ENCODE measurements around the gene KRT36. TPM values are rescaled to one million over a fixed set of nuclear protein-coding genes. Genes with fewer than 3 reads are reported as not detected.
A peak's percentile ranks its signal among the peaks of the same experiment; 100 is the strongest.

The KRT36 gene
- polyA plus RNA-seq, 1 donor (not counting 4 experiments of a cell fraction or from before 2014, with no cell fraction given), result not detected

GRCh38 chr17:41464173-41464572, 25.5 kb downstream of the KRT36 start:
- TF ChIP-seq CTCF (optimal IDR thresholded peaks at IDR 0.05 in 1 of 3, IDR thresholded peaks at IDR 0.05 in 1 of 3, conservative IDR thresholded peaks at IDR 0.05 in 1 of 3; ENCODE audit: extremely low read depth in 1 of 3, insufficient read depth in 2 of 3, low read length in 3 of 3) (no peak), EZH2 (IDR thresholded peaks at IDR 0.05; ENCODE audit: low read length) (no peak)
- DNase-seq (ENCODE audit: low read depth, low spot score), result no peak
- dilution Hi-C loops (cut with MboI; ENCODE audit: extremely low pct_ligation_motif_present, low sequenced_read_pairs), result no loop called here
- Histone ChIP-seq H2AFZ (ENCODE audit: control insufficient read depth, low read length) (no peak overlapping the region), H3K9me1 (ENCODE audit: control insufficient read depth, extremely low read depth, insufficient read depth, low read length) (no peaks in the 10 kb centered on the region), H3K36me3 (ENCODE audit: control insufficient read depth in 2 of 2, extremely low read depth in 1 of 2, insufficient read depth in 2 of 2, low read length in 2 of 2) (no peaks in the 10 kb centered on the region), H3K4me1 (ENCODE audit: control insufficient read depth, extremely low read depth, insufficient read depth, low read length) (peaks cover 16% of the 10 kb centered on the region), H3K27me3 (ENCODE audit: control insufficient read depth, extremely low read depth, insufficient read depth, low read length) (no peaks in the 10 kb centered on the region), H3K9me3 (ENCODE audit: control insufficient read depth, low read depth, low read length) (no peaks in the 10 kb centered on the region), H3K27ac (ENCODE audit: control insufficient read depth, insufficient read depth, low read length) (no peak overlapping the region), H3K4me2 (ENCODE audit: control insufficient read depth, extremely low read depth, insufficient read depth, low read depth, low read length) (peak overlapping the region; percentile 23), H4K20me1 (ENCODE audit: control insufficient read depth, extremely low read depth, insufficient read depth, low read length) (no peaks in the 10 kb centered on the region), H3K79me2 (ENCODE audit: control insufficient read depth, insufficient read depth, low read length) (no peaks in the 10 kb centered on the region), H3K4me3 (ENCODE audit: control insufficient read depth in 2 of 3, extremely low read depth in 1 of 3, insufficient read depth in 2 of 3, low read depth in 1 of 3, low read length in 3 of 3) (peak overlapping the region in 1 of 3 experiments; percentile 35), H3K9ac (ENCODE audit: control insufficient read depth, extremely low read depth, insufficient read depth, low read length) (no peak overlapping the region)
- FAIRE-seq, result no peak

- H3K4me2 ChIP-seq (ENCODE audit: control insufficient read depth, extremely low read depth, insufficient read depth, low read depth, low read length), result no peak overlapping the region
- no peak overlapping the region for H3K27ac ChIP-seq (ENCODE audit: control insufficient read depth, insufficient read depth, low read length)
- no peaks in the 10 kb centered on the region for H3K27me3 ChIP-seq (ENCODE audit: control insufficient read depth, extremely low read depth, insufficient read depth, low read length)
- no peaks in the 10 kb centered on the region for H3K9me1 ChIP-seq (ENCODE audit: control insufficient read depth, extremely low read depth, insufficient read depth, low read length)
- H4K20me1 ChIP-seq (ENCODE audit: control insufficient read depth, extremely low read depth, insufficient read depth, low read length), result no peaks in the 10 kb centered on the region
- dilution Hi-C loops (cut with MboI; ENCODE audit: extremely low pct_ligation_motif_present, low sequenced_read_pairs), result no loop called here
- DNase-seq (ENCODE audit: low read depth, low spot score) (no peak), FAIRE-seq (no peak)
- no peak overlapping the region for H2AFZ ChIP-seq (ENCODE audit: control insufficient read depth, low read length)
- H3K79me2 ChIP-seq (ENCODE audit: control insufficient read depth, insufficient read depth, low read length), result no peaks in the 10 kb centered on the region
- H3K4me3 ChIP-seq (ENCODE audit: control insufficient read depth in 2 of 3, extremely low read depth in 1 of 3, insufficient read depth in 2 of 3, low read depth in 1 of 3, low read length in 3 of 3), result no peak overlapping the region
- no peak overlapping the region for H3K9ac ChIP-seq (ENCODE audit: control insufficient read depth, extremely low read depth, insufficient read depth, low read length)
- H3K4me1 ChIP-seq (ENCODE audit: control insufficient read depth, extremely low read depth, insufficient read depth, low read length), result peaks cover 16% of the 10 kb centered on the region
- no peaks in the 10 kb centered on the region for H3K9me3 ChIP-seq (ENCODE audit: control insufficient read depth, low read depth, low read length)
- no peaks in the 10 kb centered on the region for H3K36me3 ChIP-seq (ENCODE audit: control insufficient read depth in 2 of 2, extremely low read depth in 1 of 2, insufficient read depth in 2 of 2, low read length in 2 of 2)
- TF ChIP-seq CTCF (optimal IDR thresholded peaks at IDR 0.05 in 1 of 3, IDR thresholded peaks at IDR 0.05 in 1 of 3, conservative IDR thresholded peaks at IDR 0.05 in 1 of 3; ENCODE audit: extremely low read depth in 1 of 3, insufficient read depth in 2 of 3, low read length in 3 of 3), result no peak
- TF ChIP-seq EZH2 (IDR thresholded peaks at IDR 0.05; ENCODE audit: low read length), result no peak
Observed at GRCh38 chr17:41463746-41464145, 26.0 kb downstream of the KRT36 start.
